Measurements from ENCODE around the gene RAB9A. TPM values are rescaled to one million over a fixed set of nuclear protein-coding genes. Genes with fewer than 3 reads are reported as not detected.

The RAB9A gene
- total and polyA plus RNA-seq, 9 of the 15 experiments (the other 6 are each of a cell fraction or from before 2014, with no cell fraction given) = 13.5 to 20.8 (median 17.7) TPM

- TF ChIP-seq ZNF23 (CRISPR knock-in tag; IDR thresholded peaks at IDR 0.05) = no peak
- TF ChIP-seq U2AF2 (optimal IDR thresholded peaks at IDR 0.05; ENCODE audit: low read depth, low read length) = no peak
These were observed 14.2 kb downstream of the RAB9A start (continued) for GRCh38 chrX:13703135-13703534.

GRCh38 chrX:13703589-13703988 is 14.7 kb downstream of the RAB9A start:
- intact Hi-C loops (cut with micrococcal nuclease) = no loop called here
- no peak for TF ChIP-seq SAFB2 (IDR thresholded peaks at IDR 0.05; ENCODE audit: borderline replicate concordance, low read depth, low read length, severe bottlenecking)
- TF ChIP-seq ZFX (CRISPR knock-in tag; IDR thresholded peaks at IDR 0.05) = no peak
- no peak for TF ChIP-seq ERF (CRISPR knock-in tag; IDR thresholded peaks at IDR 0.05)
- no peak for TF ChIP-seq BHLHE40 (IDR thresholded peaks at IDR 0.05; ENCODE audit: low read length)
- no peak for TF ChIP-seq ZNF398 (CRISPR knock-in tag; IDR thresholded peaks at IDR 0.05)
- no peak for TF ChIP-seq NR2F6 (CRISPR knock-in tag; IDR thresholded peaks at IDR 0.05)
- TF ChIP-seq POLR2AphosphoS2 (IDR thresholded peaks at IDR 0.05; ENCODE audit: low read length) = no peak
- no peak for TF ChIP-seq ZNF408 (CRISPR knock-in tag; IDR thresholded peaks at IDR 0.05; ENCODE audit: low read depth)
- TF ChIP-seq CBFA2T2 (conservative IDR thresholded peaks at IDR 0.05) = no peak
- no peak for TF ChIP-seq NR2C2 (CRISPR knock-in tag; IDR thresholded peaks at IDR 0.05)
- TF ChIP-seq NR2C2 (tag; IDR thresholded peaks at IDR 0.05) = no peak
- TF ChIP-seq ZNF644 (tag; IDR thresholded peaks at IDR 0.05; ENCODE audit: low read depth) = no peak
- 0 out of 2 replicates have a peak overlapping the region, but pooled peaks have one; percentile 7 for H3K4me2 ChIP-seq (ENCODE audit: insufficient read depth, low read length)
- WGBS (ENCODE audit: insufficient coverage, low coverage, missing lambda C conversion rate) = 52% methylated on average over 3 of the region's 3 CpGs
- no peaks in the 10 kb centered on the region; the same call in 1 of the 2 replicates for H4K20me1 ChIP-seq (replicated peaks; ENCODE audit: control insufficient read depth, insufficient read depth, low read length)
- no peak overlapping the region for H3K9ac ChIP-seq (ENCODE audit: insufficient read depth in 1 of 2, low read depth in 2 of 2, low read length in 2 of 2)
- H3K27me3 ChIP-seq (ENCODE audit: control insufficient read depth in 2 of 2, insufficient read depth in 2 of 2, low read length in 2 of 2) = no peaks in the 10 kb centered on the region
- no TSS peak for BruUV-seq (replicated peaks)
- peaks cover 34% of the 10 kb centered on the region for H3K36me3 ChIP-seq (ENCODE audit: control insufficient read depth, insufficient read depth, low read length)
- H3K79me2 ChIP-seq (ENCODE audit: control insufficient read depth, insufficient read depth, low read length) = peaks cover 83% of the 10 kb centered on the region
- H3K9me1 ChIP-seq (ENCODE audit: control insufficient read depth, insufficient read depth, low read length) = no peaks in the 10 kb centered on the region
- DNase-seq (ENCODE audit: extremely low read depth in 1 of 4, low spot score in 3 of 4) (no peak), FAIRE-seq (no peak), ATAC-seq (no peak; the same call in 2 of the 3 replicates)
- peaks cover 4 to 22% of the 10 kb centered on the region in 2 experiments for H3K4me1 ChIP-seq (replicated peaks in 1 of 2; ENCODE audit: control insufficient read depth in 2 of 2, insufficient read depth in 2 of 2, low read length in 2 of 2)
- CTCF ChIA-PET (ENCODE audit: low intra/inter-chr PET ratio) = no interaction called here
- in situ Hi-C loops (cut with MboI) = no loop called here
- POLR2A ChIA-PET = interaction anchor here (1.0 kb wide), 2 partner anchors 9 to 10 kb away, joined by 3 to 5 read pairs; no protein-coding TSS in a partner anchor
- H3K9me3 ChIP-seq (replicated peaks; ENCODE audit: control insufficient read depth, insufficient read depth, low read depth, low read length) = no peaks in the 10 kb centered on the region
- H2AFZ ChIP-seq (ENCODE audit: low read depth, low read length) = no peak overlapping the region
- H3K27ac ChIP-seq (ENCODE audit: extremely low read depth, low read depth, low read length) = no peak overlapping the region
- no peak overlapping the region for H3K4me3 ChIP-seq
